HEK293 (cell line): ENCODE data around the gene SMIM29.

Experiments used
- HIC1 ChIP-seq: fragments of 450-650 bp; formaldehyde crosslinking; IDR thresholded peaks from 2 replicates; pipeline ENCODE4 v1.5.1; 2016; ENCODE audit warnings: missing biosample characterization, missing genetic modification characterization
- KLF9 ChIP-seq: fragments of 450-650 bp; formaldehyde crosslinking; IDR thresholded peaks from 2 replicates; pipeline ENCODE4 v1.5.1; 2016; ENCODE audit warnings: missing biosample characterization, missing genetic modification characterization, low read depth
- OSR2 ChIP-seq: fragments of 450-650 bp; formaldehyde crosslinking; IDR thresholded peaks from 2 replicates; pipeline ENCODE4 v1.5.1; 2016; ENCODE audit warnings: missing biosample characterization, missing genetic modification characterization
- PRDM4 ChIP-seq: fragments of 450-650 bp; formaldehyde crosslinking; IDR thresholded peaks from 2 replicates; pipeline ENCODE4 v1.5.1; 2017; ENCODE audit warnings: missing biosample characterization, missing genetic modification characterization
- SCRT1 ChIP-seq: fragments of 450-650 bp; formaldehyde crosslinking; IDR thresholded peaks from 2 replicates; pipeline ENCODE4 v1.5.1; 2016; ENCODE audit warnings: missing biosample characterization, missing genetic modification characterization, borderline replicate concordance
- SP2 ChIP-seq: fragments of 450-650 bp; formaldehyde crosslinking; IDR thresholded peaks from 2 replicates; pipeline ENCODE4 v1.5.1; 2016; ENCODE audit warnings: missing biosample characterization, missing genetic modification characterization
- YY2 ChIP-seq: fragments of 450-650 bp; formaldehyde crosslinking; IDR thresholded peaks from 2 replicates; pipeline ENCODE4 v1.5.1; 2016; ENCODE audit warnings: missing biosample characterization, missing genetic modification characterization
- ZBTB17 ChIP-seq: fragments of 450-650 bp; formaldehyde crosslinking; IDR thresholded peaks from 2 replicates; pipeline ENCODE4 v1.5.1; 2016; ENCODE audit warnings: missing biosample characterization, missing genetic modification characterization
- ZBTB6 ChIP-seq: fragments of 450-650 bp; formaldehyde crosslinking; IDR thresholded peaks from 2 replicates; pipeline ENCODE4 v1.5.1; 2017; ENCODE audit warnings: missing biosample characterization, missing genetic modification characterization
- ZBTB7A ChIP-seq: fragments of 450-650 bp; formaldehyde crosslinking; IDR thresholded peaks from 2 replicates; pipeline ENCODE4 v1.5.1; 2016; ENCODE audit warnings: low read depth, missing biosample characterization, missing genetic modification characterization
- ZEB2 ChIP-seq: fragments of 450-650 bp; formaldehyde crosslinking; IDR thresholded peaks from 2 replicates; pipeline ENCODE4 v1.5.1; 2016; ENCODE audit warnings: missing biosample characterization, missing genetic modification characterization
- ZFHX2 ChIP-seq: fragments of 450-650 bp; formaldehyde crosslinking; conservative IDR thresholded peaks from 2 replicates; pipeline ENCODE4 v1.5.1; 2016; ENCODE audit warnings: missing biosample characterization, missing genetic modification characterization
- ZIC2 ChIP-seq: fragments of 450-650 bp; formaldehyde crosslinking; IDR thresholded peaks from 2 replicates; pipeline ENCODE4 v1.5.1; 2016; ENCODE audit warnings: missing biosample characterization, missing genetic modification characterization
- ZNF138 ChIP-seq: fragments of 450-650 bp; formaldehyde crosslinking; IDR thresholded peaks from 2 replicates; pipeline ENCODE4 v1.5.1; 2016; ENCODE audit warnings: missing biosample characterization, missing genetic modification characterization, borderline replicate concordance
- ZNF146 ChIP-seq: fragments of 450-650 bp; formaldehyde crosslinking; IDR thresholded peaks from 2 replicates; pipeline ENCODE4 v1.5.1; 2016; ENCODE audit warnings: missing biosample characterization, missing genetic modification characterization
- ZNF148 ChIP-seq: fragments of 450-650 bp; formaldehyde crosslinking; IDR thresholded peaks from 2 replicates; pipeline ENCODE4 v1.5.0; 2017; ENCODE audit warnings: missing biosample characterization, missing genetic modification characterization, borderline replicate concordance
- ZNF2 ChIP-seq: fragments of 450-650 bp; formaldehyde crosslinking; IDR thresholded peaks from 2 replicates; pipeline ENCODE4 v1.5.1; 2016; ENCODE audit warnings: missing biosample characterization, missing genetic modification characterization
- ZNF221 ChIP-seq: fragments of 450-650 bp; formaldehyde crosslinking; IDR thresholded peaks from 2 replicates; pipeline ENCODE4 v1.5.1; 2017; ENCODE audit warnings: missing biosample characterization, missing genetic modification characterization, borderline replicate concordance
- ZNF366 ChIP-seq: fragments of 450-650 bp; formaldehyde crosslinking; conservative IDR thresholded peaks from 2 replicates; pipeline ENCODE4 v1.5.1; 2016; ENCODE audit warnings: missing biosample characterization, missing genetic modification characterization
- ZNF433 ChIP-seq: fragments of 450-650 bp; formaldehyde crosslinking; IDR thresholded peaks from 2 replicates; pipeline ENCODE4 v1.5.1; 2016; ENCODE audit warnings: missing biosample characterization, missing genetic modification characterization, low read depth
- ZNF48 ChIP-seq: fragments of 450-650 bp; formaldehyde crosslinking; IDR thresholded peaks from 2 replicates; pipeline ENCODE4 v1.5.1; 2016; ENCODE audit warnings: missing biosample characterization, missing genetic modification characterization
- ZNF510 ChIP-seq: fragments of 450-650 bp; formaldehyde crosslinking; IDR thresholded peaks from 2 replicates; pipeline ENCODE4 v1.5.1; 2018; ENCODE audit warnings: mild to moderate bottlenecking, missing genetic modification characterization, missing biosample characterization; ENCODE audit not compliant: insufficient replicate concordance
- ZNF549 ChIP-seq: fragments of 450-650 bp; IDR thresholded peaks from 2 replicates; pipeline ENCODE4 v1.5.1; 2018; ENCODE audit warnings: missing biosample characterization, missing genetic modification characterization, mild to moderate bottlenecking, inconsistent platforms, moderate library complexity
- ZNF558 ChIP-seq: fragments of 450-650 bp; formaldehyde crosslinking; IDR thresholded peaks from 2 replicates; pipeline ENCODE4 v1.5.1; 2016; ENCODE audit warnings: missing biosample characterization, missing genetic modification characterization
- ZNF571 ChIP-seq: fragments of 450-650 bp; formaldehyde crosslinking; IDR thresholded peaks from 2 replicates; pipeline ENCODE4 v1.5.0; 2017; ENCODE audit warnings: missing biosample characterization, missing genetic modification characterization
- ZNF580 ChIP-seq: fragments of 450-650 bp; formaldehyde crosslinking; IDR thresholded peaks from 2 replicates; pipeline ENCODE4 v1.5.1; 2016; ENCODE audit warnings: missing biosample characterization, missing genetic modification characterization
- ZNF623 ChIP-seq: fragments of 450-650 bp; formaldehyde crosslinking; IDR thresholded peaks from 2 replicates; pipeline ENCODE4 v1.5.1; 2016; ENCODE audit warnings: missing biosample characterization, missing genetic modification characterization
- ZNF629 ChIP-seq: fragments of 450-650 bp; formaldehyde crosslinking; IDR thresholded peaks from 2 replicates; pipeline ENCODE4 v1.5.1; 2017; ENCODE audit warnings: missing biosample characterization, missing genetic modification characterization
- ZNF645 ChIP-seq: fragments of 450-650 bp; formaldehyde crosslinking; IDR thresholded peaks from 2 replicates; pipeline ENCODE4; 2016; ENCODE audit warnings: missing biosample characterization, missing genetic modification characterization
- ZNF664 ChIP-seq: fragments of 450-650 bp; formaldehyde crosslinking; IDR thresholded peaks from 2 replicates; pipeline ENCODE4 v1.5.1; 2016; ENCODE audit warnings: missing biosample characterization, missing genetic modification characterization
- ZNF837 ChIP-seq: fragments of 450-650 bp; formaldehyde crosslinking; IDR thresholded peaks from 2 replicates; pipeline ENCODE4 v1.5.1; 2016; ENCODE audit warnings: missing biosample characterization, missing genetic modification characterization

The SMIM29 gene

GRCh38 chr6:34236443-34237315 lies 12.1 kb downstream of the SMIM29 start, which contains the start of gene HMGA1 (continued):
- no peak for TF ChIP-seq ZNF148
- no peak for TF ChIP-seq ZBTB6 (tag by site-specific recombination)
- no peak for TF ChIP-seq ZNF571 (tag by site-specific recombination)
- TF ChIP-seq ZNF366 (tag by site-specific recombination), result no peak
- TF ChIP-seq ZNF629 (tag by site-specific recombination), result no peak
- TF ChIP-seq ZNF146 (tag by site-specific recombination), result no peak
- peak; percentile 46; the same call in 1 of the 2 replicates for TF ChIP-seq ZBTB17 (tag by site-specific recombination)
- TF ChIP-seq ZNF623 (tag by site-specific recombination), result no peak
- TF ChIP-seq ZNF433 (tag by site-specific recombination), result no peak
- TF ChIP-seq ZNF138 (tag by site-specific recombination), result no peak
- peak; percentile 99 for TF ChIP-seq ZFHX2 (tag by site-specific recombination)
- no peak for TF ChIP-seq OSR2 (tag by site-specific recombination)
- no peak for TF ChIP-seq HIC1
- no peak for TF ChIP-seq ZNF580
- TF ChIP-seq PRDM4 (tag by site-specific recombination), result peak; percentile 34; the same call in 1 of the 2 replicates
- no peak for TF ChIP-seq ZNF664 (tag by site-specific recombination)
- no peak for TF ChIP-seq ZNF221 (tag by site-specific recombination)
- no peak for TF ChIP-seq ZNF558
- no peak for TF ChIP-seq ZBTB7A (tag by site-specific recombination)
- TF ChIP-seq ZNF645 (tag by site-specific recombination), result no peak
- no peak for TF ChIP-seq ZNF837 (tag by site-specific recombination)
- TF ChIP-seq SP2 (tag by site-specific recombination), result peak; percentile 62
- peak; percentile 61 for TF ChIP-seq KLF9
- 0 out of 2 replicates have a peak, but pooled peaks have one; percentile 53 for TF ChIP-seq ZEB2 (tag by site-specific recombination)
- no peak for TF ChIP-seq ZNF549
- no peak for TF ChIP-seq ZNF2 (tag by site-specific recombination)
- TF ChIP-seq YY2 (tag by site-specific recombination), result no peak
- no peak for TF ChIP-seq ZNF48
- no peak for TF ChIP-seq ZIC2 (tag by site-specific recombination)
- no peak for TF ChIP-seq SCRT1
- no peak for TF ChIP-seq ZNF510
